ENCODE measurements around the gene ACKR4.

ACKR4 gene

DNA sequence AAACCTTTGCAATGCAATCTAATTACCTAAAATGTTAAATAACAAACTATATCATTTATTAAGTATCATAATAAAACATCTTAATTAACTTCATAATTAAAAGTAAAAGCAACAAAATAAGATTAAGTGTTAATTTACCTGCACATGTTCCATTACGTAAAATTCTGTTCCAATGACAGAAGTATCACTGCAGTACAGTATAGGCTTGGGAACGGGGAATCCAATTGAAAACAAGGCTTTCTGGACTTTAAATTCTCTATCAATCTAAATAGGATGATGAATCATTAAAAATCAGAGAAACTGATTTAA is 45.4 kb downstream of the ACKR4 start:
- no peak for DNase-seq

DNA sequence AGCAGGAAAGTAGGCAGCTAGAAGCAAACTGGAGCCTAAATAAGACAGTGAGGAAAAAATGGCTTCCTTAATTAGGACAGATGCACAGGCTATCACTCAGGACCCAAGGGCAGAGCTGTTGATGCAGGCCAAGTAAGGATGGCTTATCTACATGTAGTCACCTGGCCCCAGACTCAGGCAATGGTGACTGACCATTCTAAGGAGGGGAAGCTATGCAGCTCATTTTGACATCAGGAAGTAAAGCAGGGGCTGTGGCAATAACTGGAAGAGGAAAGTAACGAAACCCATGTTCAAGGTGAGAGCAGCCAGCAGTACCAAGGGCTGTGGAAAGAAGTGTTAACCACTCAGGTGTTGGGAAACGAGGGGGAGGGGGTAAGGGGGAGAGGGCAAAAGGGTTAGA is 46.3 kb downstream of the ACKR4 start:
- DNase-seq: no peak

DNA sequence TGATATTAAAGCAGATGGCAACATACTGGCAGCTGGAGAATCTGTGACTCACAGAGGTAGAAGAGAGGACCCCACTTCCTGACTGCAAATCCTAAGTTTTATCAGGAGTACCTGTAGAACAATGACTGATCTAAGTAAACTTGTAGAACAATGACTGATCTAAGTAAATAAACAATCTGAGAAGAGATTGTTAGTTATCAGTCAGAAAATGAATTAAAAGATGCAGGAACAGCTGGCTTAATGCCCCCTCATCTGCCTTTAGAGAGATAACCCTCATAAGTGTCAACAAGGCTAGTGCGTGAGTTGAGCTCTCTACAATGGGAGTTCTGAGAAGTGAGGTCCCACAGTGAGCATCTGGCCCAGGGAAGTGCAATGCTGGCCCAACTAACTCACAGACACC is 48.0 kb downstream of the ACKR4 start:
- DNase-seq: no peak

DNA sequence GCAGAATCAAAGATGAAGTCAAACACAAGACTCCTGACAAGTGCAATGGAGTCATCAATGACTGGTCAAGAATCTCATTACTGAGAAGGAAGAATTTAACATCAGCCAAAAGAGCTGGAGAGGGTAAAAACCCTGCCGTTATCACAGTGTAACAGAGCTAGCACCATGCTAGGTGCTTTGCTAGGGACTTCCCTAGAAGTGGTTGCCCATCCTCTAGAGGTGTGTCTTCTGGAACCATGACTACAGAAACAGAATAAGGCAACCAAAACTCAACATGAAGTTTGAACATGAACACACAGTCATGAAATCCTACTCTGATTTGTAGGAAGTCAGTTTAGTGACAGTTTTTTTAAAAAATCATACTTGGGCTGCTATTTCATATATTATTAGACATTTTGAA is 53.1 kb downstream of the ACKR4 start:
- DNase-seq: no peak

Data from activated T-cell treated with anti-CD3 and anti-CD28 coated beads, Interleukin-2, amount 50 U/mL, for 1 hour (primary cell).